Vagina (tissue), 2 donors: ENCODE data around the gene DPP6.
"Not testable (repeated sequence)": the region's sequence is repeated elsewhere in the genome, so short reads cannot be mapped to it uniquely, and the experiment has no call there.

Source experiments
- POLR2A ChIP-seq, 2 donors: fragments of 450-650 bp; IDR thresholded peaks; one replicate each; pipeline ENCODE4 v1.6.1; 2017; ENCODE audit warnings: antibody characterized with exemption in 2 of 2, mild to moderate bottlenecking in 2 of 2, moderate library complexity in 2 of 2
- POLR2AphosphoS5 ChIP-seq, 2 donors: sonication (generic); formaldehyde crosslinking; IDR thresholded peaks; one replicate each; pipeline ENCODE4 v1.9.0; 2017; ENCODE audit warnings: antibody characterized with exemption in 2 of 2, mild to moderate bottlenecking in 2 of 2, low read depth in 1 of 2; ENCODE audit not compliant: insufficient read depth in 1 of 2
- TF ChIP-seq, protein P1 (sequence below), 3 experiments: fragments of 450-650 bp in 2 of 3; fragments of 200-600 bp in 1 of 3; sonication (generic) in 1 of 3; IDR thresholded peaks; one replicate each; pipeline ENCODE4 v1.5.1; 2017 to 2019; ENCODE audit warnings: antibody characterized with exemption in 3 of 3, mild to moderate bottlenecking in 2 of 3, moderate library complexity in 2 of 3

DNA sequence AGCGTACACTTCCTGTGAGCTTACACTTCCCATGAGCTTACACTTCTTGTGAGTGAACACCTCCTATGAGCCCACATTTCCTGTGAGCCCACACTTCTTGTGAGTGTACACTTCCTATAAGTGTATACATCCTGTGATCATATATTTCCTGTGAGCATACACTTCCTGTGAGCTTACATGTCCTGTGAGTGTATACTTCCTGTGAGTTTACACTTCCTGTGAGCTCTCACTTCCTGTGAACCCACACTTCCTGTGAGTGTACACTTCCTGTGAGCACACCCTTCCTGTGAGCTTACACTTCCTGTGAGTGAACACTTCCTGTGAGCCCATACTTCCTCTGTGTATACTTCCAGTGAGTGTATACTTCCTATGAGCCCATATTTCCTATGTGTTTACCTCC, 82.5 kb downstream of the DPP6 start:
- not testable (repeated sequence) for TF ChIP-seq POLR2A (IDR thresholded peaks at IDR 0.05); POLR2AphosphoS5 (IDR thresholded peaks at IDR 0.05; ENCODE audit: insufficient read depth in 1 of 2, low read depth in 1 of 2)
- TF ChIP-seq, protein P1, sequence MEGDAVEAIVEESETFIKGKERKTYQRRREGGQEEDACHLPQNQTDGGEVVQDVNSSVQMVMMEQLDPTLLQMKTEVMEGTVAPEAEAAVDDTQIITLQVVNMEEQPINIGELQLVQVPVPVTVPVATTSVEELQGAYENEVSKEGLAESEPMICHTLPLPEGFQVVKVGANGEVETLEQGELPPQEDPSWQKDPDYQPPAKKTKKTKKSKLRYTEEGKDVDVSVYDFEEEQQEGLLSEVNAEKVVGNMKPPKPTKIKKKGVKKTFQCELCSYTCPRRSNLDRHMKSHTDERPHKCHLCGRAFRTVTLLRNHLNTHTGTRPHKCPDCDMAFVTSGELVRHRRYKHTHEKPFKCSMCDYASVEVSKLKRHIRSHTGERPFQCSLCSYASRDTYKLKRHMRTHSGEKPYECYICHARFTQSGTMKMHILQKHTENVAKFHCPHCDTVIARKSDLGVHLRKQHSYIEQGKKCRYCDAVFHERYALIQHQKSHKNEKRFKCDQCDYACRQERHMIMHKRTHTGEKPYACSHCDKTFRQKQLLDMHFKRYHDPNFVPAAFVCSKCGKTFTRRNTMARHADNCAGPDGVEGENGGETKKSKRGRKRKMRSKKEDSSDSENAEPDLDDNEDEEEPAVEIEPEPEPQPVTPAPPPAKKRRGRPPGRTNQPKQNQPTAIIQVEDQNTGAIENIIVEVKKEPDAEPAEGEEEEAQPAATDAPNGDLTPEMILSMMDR (IDR thresholded peaks at IDR 0.05), result not testable (repeated sequence)
